ENCODE measurements around the gene OLIG3.

Gene OLIG3

DNA sequence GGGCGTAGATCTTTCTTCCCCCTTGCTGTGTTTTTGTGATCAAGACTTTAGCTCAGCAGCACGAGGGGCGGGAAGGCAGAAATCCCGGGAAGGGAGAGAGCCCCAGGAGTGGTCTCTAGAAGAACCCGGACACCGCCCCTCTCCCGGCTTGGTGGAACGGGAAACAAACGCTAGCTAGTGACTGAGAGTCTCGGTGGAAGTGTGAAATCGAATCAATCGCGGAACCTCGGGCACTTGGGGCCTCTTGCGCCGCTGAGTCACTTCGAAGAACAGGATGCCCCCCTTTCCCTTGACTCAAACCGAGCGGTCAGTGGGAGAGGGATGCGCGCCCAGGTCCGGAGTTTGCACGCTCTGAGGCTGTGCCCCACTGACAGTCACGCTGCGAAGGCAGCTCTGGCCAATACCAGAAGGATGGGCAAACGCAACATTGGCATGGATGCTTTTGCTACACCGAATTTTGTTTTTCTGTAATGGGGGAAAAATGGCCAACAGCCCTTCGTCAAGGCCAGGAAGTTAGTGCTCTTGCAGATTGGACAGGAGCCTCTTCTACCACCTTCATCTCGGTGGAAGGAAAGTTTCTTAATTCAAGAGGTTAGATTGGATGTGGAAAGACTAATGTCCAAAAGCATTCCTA, 1.6 kb upstream of the OLIG3 start:
- DNase-seq, result no peak

- DNase-seq, result no peak
Observed at GRCh38 chr6:137494988-137495702, 951 bp upstream of the OLIG3 start.

GRCh38 chr6:137493218-137494038, 766 bp downstream of the OLIG3 start:
- DNase-seq, result no peak

DNA sequence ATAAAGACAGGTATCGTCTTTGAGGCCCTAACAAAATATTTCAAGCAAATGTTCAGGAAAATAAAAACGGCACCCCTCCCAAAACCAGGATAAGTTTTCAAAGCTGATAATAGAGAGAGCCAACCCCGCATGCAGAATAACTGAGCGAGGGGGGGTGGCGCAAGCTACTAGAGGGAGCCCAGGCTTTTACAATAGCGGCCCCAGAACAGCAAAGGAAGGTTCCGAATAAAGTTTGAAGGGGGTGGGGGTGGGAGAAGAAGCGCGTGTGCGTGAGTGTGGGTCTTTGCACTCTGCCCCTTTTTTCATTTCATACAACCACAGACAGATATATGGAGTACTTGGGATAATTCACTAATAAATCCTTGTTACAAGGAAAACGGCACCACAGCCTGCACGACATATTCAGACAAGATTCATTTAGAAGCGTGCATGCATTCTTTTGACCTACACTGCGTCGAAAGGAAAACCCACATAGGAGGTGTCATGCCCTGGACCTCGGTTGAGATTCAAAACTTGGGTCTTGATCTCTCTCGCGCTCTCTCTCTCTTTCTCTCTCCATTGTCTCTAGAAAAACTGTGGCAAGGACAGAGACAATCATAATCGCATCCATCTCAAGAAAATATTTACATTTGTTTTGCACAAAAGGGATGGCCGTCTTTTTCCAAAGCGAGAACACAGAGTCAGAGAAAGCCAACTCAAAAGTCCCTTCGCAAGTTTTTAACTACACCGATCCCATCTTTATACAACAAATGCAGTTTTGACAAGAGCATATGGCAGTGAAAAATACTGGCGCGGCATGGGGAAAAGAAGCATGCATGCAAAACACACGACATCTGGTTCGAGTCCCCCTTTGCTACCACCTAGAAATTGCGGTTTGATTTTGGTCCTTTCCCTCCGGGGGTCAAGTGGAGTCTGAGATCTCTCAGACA, 1.6 kb downstream of the OLIG3 start:
- DNase-seq, result no peak

DNA sequence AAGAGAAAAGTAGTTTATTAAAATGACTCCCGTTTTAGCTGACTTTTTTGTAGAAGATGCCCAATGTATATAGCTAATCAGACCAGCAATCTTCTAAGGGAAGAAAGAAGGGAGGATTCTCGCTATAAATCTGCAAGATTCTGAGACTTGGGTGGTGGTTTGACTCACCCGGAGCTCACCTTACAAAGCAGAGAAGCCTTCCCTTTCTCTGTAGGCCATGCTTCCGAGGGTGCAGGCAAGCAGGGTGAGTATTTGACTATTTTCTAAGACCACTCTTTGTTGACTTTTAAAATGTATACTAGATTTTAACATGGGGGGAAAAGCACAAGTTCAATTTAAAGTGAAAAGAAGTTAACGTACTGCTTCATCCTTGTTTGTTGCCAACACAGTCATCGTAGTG, 2.7 kb downstream of the OLIG3 start:
- no peak for DNase-seq

- DNase-seq, result no peak
Observed at GRCh38 chr6:137490961-137491360, 3.2 kb downstream of the OLIG3 start.

- DNase-seq, result no peak
Observed at GRCh38 chr6:137490006-137490905, 3.9 kb downstream of the OLIG3 start.

DNA sequence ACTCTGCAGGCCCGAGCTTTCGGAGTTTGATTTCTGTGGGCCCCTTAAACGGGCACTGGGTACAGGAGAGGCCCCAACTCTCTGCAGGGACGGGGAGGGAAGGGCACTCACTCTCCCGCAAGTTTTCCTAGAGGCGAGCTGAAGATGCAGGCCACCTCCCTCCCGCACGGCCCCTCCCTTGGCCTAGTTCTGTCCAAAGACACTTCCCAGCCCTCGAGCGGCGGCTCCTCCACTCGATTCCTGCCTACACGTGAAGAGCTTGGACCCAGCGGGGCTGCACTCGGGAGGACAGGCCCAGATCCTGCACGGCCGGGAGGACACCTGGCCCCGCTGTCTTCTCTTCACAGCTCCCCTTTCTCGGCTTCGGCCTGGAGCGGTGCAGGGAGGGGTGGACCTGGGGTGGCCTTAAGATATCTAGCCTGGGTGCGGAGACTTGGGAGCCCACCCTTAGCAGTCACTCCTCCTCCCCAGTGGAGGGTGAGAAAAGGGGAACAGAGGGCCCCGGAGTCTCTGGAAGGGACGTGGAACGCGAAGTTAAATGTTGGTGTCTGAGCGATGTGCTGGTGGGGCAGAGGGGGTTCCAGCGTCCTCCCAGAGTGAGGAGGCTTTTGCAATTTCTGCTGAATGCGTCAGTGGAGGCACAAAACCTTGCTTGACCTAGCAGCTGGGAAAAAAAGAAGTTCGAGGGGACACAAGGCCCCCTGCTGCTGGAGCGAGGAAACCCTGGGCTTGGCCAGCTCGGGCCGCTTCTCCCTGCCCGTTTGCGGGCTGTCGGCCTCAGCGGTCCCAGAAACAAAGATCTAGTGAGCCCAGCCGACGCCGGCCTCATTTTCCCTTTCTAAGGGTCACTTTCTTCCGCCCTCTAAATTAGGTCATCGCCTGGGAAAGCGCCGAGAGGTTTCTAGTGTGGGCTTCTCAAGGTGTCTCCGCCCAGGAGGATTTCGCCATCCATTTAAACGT, 4.9 kb downstream of the OLIG3 start:
- no peak for DNase-seq

GRCh38 chr6:137488150-137489045, 5.8 kb downstream of the OLIG3 start:
- DNase-seq, result no peak

GRCh38 chr6:137487869-137488149, 6.4 kb downstream of the OLIG3 start:
- DNase-seq, result no peak

DNA sequence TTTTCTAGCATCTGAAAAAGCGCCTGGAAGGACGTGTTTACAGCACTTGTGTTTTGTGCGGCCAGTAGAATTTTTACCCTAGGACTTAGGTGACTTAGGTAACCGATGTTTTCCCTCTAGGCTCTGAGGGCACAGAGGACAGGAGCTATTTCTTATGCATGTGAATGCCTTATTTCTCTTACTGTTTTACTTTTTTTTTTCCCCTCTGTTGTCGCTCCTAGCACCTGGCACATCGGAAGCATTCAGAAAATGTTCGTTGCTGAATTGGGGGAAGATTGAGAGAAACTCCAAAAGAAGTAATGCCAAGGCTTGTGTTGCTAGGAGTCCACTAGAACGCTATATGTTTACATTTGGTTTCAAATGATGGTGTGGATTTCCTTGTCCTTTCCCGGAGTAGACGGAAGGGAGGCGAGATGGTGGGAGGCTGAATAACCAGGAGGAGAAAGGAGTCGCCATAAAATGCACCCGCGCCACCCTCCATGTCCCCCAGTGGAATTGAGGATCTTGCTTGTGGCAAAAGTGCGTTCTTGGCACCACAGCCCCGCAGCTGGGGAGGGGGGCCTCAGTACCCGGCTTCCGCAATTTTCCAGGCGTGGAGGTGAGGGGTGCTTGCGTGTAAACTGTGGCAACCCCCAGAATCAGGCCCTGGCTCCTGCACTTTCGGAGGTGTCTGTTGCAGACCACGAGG, 6.9 kb downstream of the OLIG3 start:
- DNase-seq, result no peak

DNA sequence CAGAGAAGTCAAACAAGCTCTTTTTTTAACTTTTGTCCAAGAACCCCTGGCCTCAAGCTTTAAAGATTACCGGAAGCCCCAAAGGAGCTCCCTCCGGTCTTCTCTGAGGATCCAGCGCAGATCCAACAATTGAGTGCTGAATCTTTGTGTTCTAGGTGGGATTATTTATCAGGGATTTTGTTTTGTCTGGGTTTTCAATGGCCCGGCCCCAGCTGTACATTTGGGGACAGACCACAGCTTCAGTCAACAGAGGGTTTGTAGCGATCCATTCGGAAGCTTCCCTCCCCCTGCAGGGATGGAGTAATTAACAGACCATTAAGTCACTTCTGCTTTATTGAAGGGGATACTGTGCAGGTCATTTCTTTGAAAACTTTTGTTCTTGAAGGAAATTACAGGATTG, 7.8 kb downstream of the OLIG3 start:
- DNase-seq, result no peak

DNA sequence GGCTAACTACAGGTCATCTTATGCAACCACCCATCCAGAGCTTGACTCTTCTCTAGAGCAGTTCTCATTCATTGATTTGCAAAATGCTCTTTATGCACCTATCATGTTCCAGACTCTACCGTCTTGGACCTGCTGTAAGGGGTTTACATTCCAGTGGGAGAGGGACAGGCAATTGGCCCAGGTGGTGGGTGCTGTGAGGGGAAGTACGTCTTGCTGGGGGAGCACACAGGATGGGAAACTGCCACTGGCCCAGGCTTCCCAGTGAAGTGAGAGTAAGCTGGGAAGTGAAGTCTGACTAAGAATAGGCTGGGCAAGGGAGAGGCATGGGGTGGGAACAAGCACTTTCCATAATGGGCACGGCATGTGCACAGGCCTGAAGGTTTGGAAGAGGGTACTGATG, 13.8 kb downstream of the OLIG3 start:
- DNase-seq, result no peak

DNA sequence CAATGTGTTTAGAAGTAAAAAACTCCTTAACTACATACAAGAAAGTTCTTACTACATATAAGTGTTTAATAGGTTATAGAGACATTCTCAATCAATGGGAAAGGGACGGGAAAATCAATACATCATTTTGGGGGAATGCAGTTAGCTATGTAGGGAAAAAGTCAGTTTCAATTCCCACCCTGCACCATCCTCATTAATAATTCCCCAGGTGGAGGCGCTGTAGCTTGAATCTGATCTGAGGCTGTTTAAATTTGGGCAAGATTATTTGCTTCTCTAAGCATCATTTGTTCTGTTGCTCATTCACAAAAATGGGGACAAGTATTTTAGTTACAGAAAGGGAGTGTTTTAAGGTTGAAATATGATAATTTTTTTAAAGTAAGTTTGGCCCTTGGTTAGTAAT, 19.1 kb downstream of the OLIG3 start:
- DNase-seq, result no peak

GRCh38 chr6:137473598-137473997, 20.6 kb downstream of the OLIG3 start:
- DNase-seq, result no peak

DNA sequence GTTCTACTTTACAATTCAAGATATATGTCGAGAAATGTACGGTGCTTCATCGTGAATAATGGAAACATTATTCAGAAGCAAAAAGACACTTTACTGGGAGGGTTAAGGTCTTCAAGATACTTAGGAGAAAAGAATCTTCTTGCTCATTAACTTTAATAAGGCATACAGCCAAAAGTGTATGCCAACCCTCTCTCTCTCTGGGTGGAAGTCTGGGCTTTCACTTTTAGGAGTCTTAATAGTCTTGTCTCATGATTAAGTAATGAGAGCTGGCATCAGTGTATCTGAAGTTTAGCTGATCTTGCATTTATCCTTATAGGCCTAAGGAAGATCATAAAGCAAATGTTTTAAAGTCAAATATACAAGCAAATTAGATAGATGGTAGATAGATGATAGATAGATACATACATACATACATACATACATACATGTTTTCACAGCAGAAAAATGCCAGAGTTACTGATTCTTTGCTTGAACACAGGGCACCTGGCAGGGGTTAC, 21.5 kb downstream of the OLIG3 start:
- DNase-seq, result no peak

- DNase-seq, result no peak
Observed at GRCh38 chr6:137471986-137472385, 22.2 kb downstream of the OLIG3 start.

- DNase-seq, result no peak
Observed at GRCh38 chr6:137471497-137471896, 22.7 kb downstream of the OLIG3 start.

GRCh38 chr6:137467211-137467610, 27.0 kb downstream of the OLIG3 start:
- DNase-seq, result no peak
